ENCODE data around the gene PDS5B. TPM values are rescaled to one million over a fixed set of nuclear protein-coding genes. Genes with fewer than 3 reads are reported as not detected.

The PDS5B gene
- total and polyA plus RNA-seq, 11 donors, result 3.7 to 28.8 (median 18.6) TPM

- DNase-seq (no peak), ATAC-seq (no peak)
- peaks cover 0 to 17% (median 0%) of the 10 kb centered on the region in 12 donors for H3K9me3 ChIP-seq
- H3K27ac ChIP-seq, result no peak overlapping the region
- H3K36me3 ChIP-seq, result no peaks in the 10 kb centered on the region
- intact Hi-C loops (cut with DNase I), result no loop called here
- 81 to 88% (median 86%) methylated on average over 5 of the region's 5 CpGs for WGBS, 4 donors
- H3K4me1 ChIP-seq, result no peaks in the 10 kb centered on the region
- H3K4me3 ChIP-seq, result no peak overlapping the region
- no peak for TF ChIP-seq CTCF (IDR thresholded peaks at IDR 0.05)
- no peak for TF ChIP-seq POLR2A (IDR thresholded peaks at IDR 0.05)
- H3K27me3 ChIP-seq, result no peaks in the 10 kb centered on the region
Measured at GRCh38 chr13:32804673-32805230, 218.5 kb downstream of the PDS5B start.

- Histone ChIP-seq H3K36me3 (no peaks in the 10 kb centered on the region), H3K27ac (no peak overlapping the region), H3K9me3 (peaks cover 0 to 29% (median 0%) of the 10 kb centered on the region in 12 donors), H3K4me1 (no peaks in the 10 kb centered on the region), H3K27me3 (no peaks in the 10 kb centered on the region), H3K4me3 (no peak overlapping the region)
- ATAC-seq (no peak), DNase-seq (no peak)
- intact Hi-C loops (cut with DNase I), result no loop called here
- WGBS, 4 donors, result 50 to 65% (median 60%) methylated on average over 7 of the region's 7 CpGs
- TF ChIP-seq CTCF (IDR thresholded peaks at IDR 0.05), result no peak
- TF ChIP-seq POLR2A (IDR thresholded peaks at IDR 0.05), result no peak
Measured at GRCh38 chr13:32811297-32811800, 225.1 kb downstream of the PDS5B start.

- Histone ChIP-seq H3K9me3 (peaks cover 0 to 8% (median 0%) of the 10 kb centered on the region in 12 donors), H3K4me1 (no peaks in the 10 kb centered on the region), H3K27me3 (no peaks in the 10 kb centered on the region), H3K4me3 (no peak overlapping the region), H3K36me3 (no peaks in the 10 kb centered on the region), H3K27ac (no peak overlapping the region)
- DNase-seq (no peak), ATAC-seq (no peak)
- TF ChIP-seq POLR2A (IDR thresholded peaks at IDR 0.05) (no peak), CTCF (IDR thresholded peaks at IDR 0.05) (no peak)
- intact Hi-C loops (cut with DNase I), result no loop called here
- WGBS, 4 donors, result 75 to 92% (median 87%) methylated on average over 14 of the region's 14 CpGs
Measured at GRCh38 chr13:32821149-32821688, 235.0 kb downstream of the PDS5B start.

GRCh38 chr13:32822771-32823170, 236.5 kb downstream of the PDS5B start:
- H3K4me3 ChIP-seq, result no peak overlapping the region
- TF ChIP-seq POLR2A (IDR thresholded peaks at IDR 0.05) (no peak), CTCF (IDR thresholded peaks at IDR 0.05) (no peak)
- no peak for ATAC-seq
- H3K27ac ChIP-seq, result no peak overlapping the region
- H3K4me1 ChIP-seq, result no peaks in the 10 kb centered on the region
- H3K27me3 ChIP-seq, result no peaks in the 10 kb centered on the region
- no peak for DNase-seq
- intact Hi-C loops (cut with DNase I), result no loop called here
- 78 to 87% (median 82%) methylated on average over 4 of the region's 4 CpGs for WGBS, 4 donors
- no peaks in the 10 kb centered on the region for H3K36me3 ChIP-seq
- H3K9me3 ChIP-seq, result no peaks in the 10 kb centered on the region

All from heart left ventricle (tissue), 16 donors.